ENCODE results near the gene SIL1.

SIL1 gene

GRCh38 chr5:138985683-138986082 lies 212.5 kb downstream of the SIL1 start:
- TF ChIP-seq TAF1 (IDR thresholded peaks at IDR 0.05; ENCODE audit: low read depth) (no peak), FOXM1 (IDR thresholded peaks at IDR 0.05; ENCODE audit: borderline replicate concordance, low read depth) (no peak), EGR1 (IDR thresholded peaks at IDR 0.05) (no peak), EP300 (IDR thresholded peaks at IDR 0.05; ENCODE audit: borderline replicate concordance) (no peak), NFIC (IDR thresholded peaks at IDR 0.05) (no peak)

DNA sequence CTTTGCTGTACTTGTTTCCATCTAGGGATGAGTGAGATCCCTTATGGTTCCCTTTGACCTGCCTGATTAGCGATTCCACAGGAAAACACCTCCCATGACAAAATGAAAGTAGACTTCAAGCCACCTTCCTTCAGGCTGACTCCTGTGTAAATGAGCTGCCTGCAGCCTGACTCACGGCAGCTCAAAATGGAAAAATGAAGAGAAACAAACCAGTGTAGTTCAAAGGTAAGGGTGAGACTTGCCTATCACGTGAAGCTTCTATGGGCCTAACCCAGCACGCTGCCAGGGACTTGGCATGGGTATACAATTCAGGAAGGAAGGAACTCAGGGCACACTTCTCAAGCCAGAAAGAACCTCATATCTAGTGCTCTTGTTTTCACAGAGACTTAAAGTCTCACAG lies 212.9 kb downstream of the SIL1 start:
- TF ChIP-seq RAD21 (IDR thresholded peaks at IDR 0.05; ENCODE audit: low read depth) (no peak), CREB1 (IDR thresholded peaks at IDR 0.05; ENCODE audit: low read depth) (no peak), YY1 (IDR thresholded peaks at IDR 0.05; ENCODE audit: low read depth) (no peak), TEAD4 (IDR thresholded peaks at IDR 0.05) (no peak), NFIC (IDR thresholded peaks at IDR 0.05) (no peak), EP300 (IDR thresholded peaks at IDR 0.05; ENCODE audit: borderline replicate concordance) (no peak), ZBTB7A (IDR thresholded peaks at IDR 0.05; ENCODE audit: low read depth) (no peak), FOXM1 (IDR thresholded peaks at IDR 0.05; ENCODE audit: borderline replicate concordance, low read depth) (no peak), TAF1 (IDR thresholded peaks at IDR 0.05; ENCODE audit: low read depth) (no peak), CEBPB (IDR thresholded peaks at IDR 0.05) (no peak), MAX (IDR thresholded peaks at IDR 0.05) (no peak), TCF12 (IDR thresholded peaks at IDR 0.05; ENCODE audit: low read depth) (no peak), EGR1 (IDR thresholded peaks at IDR 0.05) (no peak)
- TF ChIP-seq, protein P1, sequence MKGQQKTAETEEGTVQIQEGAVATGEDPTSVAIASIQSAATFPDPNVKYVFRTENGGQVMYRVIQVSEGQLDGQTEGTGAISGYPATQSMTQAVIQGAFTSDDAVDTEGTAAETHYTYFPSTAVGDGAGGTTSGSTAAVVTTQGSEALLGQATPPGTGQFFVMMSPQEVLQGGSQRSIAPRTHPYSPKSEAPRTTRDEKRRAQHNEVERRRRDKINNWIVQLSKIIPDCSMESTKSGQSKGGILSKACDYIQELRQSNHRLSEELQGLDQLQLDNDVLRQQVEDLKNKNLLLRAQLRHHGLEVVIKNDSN (IDR thresholded peaks at IDR 0.05), result no peak
- TF ChIP-seq, protein P2, sequence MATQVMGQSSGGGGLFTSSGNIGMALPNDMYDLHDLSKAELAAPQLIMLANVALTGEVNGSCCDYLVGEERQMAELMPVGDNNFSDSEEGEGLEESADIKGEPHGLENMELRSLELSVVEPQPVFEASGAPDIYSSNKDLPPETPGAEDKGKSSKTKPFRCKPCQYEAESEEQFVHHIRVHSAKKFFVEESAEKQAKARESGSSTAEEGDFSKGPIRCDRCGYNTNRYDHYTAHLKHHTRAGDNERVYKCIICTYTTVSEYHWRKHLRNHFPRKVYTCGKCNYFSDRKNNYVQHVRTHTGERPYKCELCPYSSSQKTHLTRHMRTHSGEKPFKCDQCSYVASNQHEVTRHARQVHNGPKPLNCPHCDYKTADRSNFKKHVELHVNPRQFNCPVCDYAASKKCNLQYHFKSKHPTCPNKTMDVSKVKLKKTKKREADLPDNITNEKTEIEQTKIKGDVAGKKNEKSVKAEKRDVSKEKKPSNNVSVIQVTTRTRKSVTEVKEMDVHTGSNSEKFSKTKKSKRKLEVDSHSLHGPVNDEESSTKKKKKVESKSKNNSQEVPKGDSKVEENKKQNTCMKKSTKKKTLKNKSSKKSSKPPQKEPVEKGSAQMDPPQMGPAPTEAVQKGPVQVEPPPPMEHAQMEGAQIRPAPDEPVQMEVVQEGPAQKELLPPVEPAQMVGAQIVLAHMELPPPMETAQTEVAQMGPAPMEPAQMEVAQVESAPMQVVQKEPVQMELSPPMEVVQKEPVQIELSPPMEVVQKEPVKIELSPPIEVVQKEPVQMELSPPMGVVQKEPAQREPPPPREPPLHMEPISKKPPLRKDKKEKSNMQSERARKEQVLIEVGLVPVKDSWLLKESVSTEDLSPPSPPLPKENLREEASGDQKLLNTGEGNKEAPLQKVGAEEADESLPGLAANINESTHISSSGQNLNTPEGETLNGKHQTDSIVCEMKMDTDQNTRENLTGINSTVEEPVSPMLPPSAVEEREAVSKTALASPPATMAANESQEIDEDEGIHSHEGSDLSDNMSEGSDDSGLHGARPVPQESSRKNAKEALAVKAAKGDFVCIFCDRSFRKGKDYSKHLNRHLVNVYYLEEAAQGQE (IDR thresholded peaks at IDR 0.05; ENCODE audit: low read depth), result no peak

DNA sequence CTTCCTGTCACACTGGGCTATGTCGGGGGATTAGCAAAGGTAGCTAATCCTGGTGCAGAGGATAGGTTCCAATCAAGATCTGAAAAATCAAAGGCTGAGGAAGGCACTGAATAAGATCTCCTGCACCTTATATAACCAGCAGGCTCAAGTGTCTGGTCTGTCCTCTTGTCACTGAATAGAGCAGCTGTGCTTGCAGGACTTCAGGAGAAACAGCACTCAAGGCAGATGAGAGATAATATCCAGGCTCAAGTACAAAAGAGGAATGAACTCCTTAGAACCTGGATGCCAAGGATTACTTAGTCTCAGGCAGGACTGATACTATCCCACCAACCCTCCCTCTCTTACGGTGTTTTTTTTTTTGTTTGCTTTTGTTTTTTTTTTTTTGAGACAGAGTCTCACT lies 214.2 kb downstream of the SIL1 start:
- TF ChIP-seq EGR1 (IDR thresholded peaks at IDR 0.05) (no peak), NFIC (IDR thresholded peaks at IDR 0.05) (no peak), CREB1 (IDR thresholded peaks at IDR 0.05; ENCODE audit: low read depth) (no peak), YY1 (IDR thresholded peaks at IDR 0.05; ENCODE audit: low read depth) (no peak), EP300 (IDR thresholded peaks at IDR 0.05; ENCODE audit: borderline replicate concordance) (no peak), CEBPB (IDR thresholded peaks at IDR 0.05) (no peak), TEAD4 (IDR thresholded peaks at IDR 0.05) (no peak), MAX (IDR thresholded peaks at IDR 0.05) (no peak), TCF12 (IDR thresholded peaks at IDR 0.05; ENCODE audit: low read depth) (no peak), RAD21 (IDR thresholded peaks at IDR 0.05; ENCODE audit: low read depth) (no peak), FOXM1 (IDR thresholded peaks at IDR 0.05; ENCODE audit: borderline replicate concordance, low read depth) (no peak), ZBTB7A (IDR thresholded peaks at IDR 0.05; ENCODE audit: low read depth) (no peak), TAF1 (IDR thresholded peaks at IDR 0.05; ENCODE audit: low read depth) (no peak)
- TF ChIP-seq, protein P1 (IDR thresholded peaks at IDR 0.05), result no peak
- TF ChIP-seq, protein P2 (IDR thresholded peaks at IDR 0.05; ENCODE audit: low read depth), result no peak

- no peak for TF ChIP-seq MAX (IDR thresholded peaks at IDR 0.05)
- TF ChIP-seq RAD21 (IDR thresholded peaks at IDR 0.05; ENCODE audit: low read depth), result no peak
Observed at GRCh38 chr5:138981586-138981985, 216.6 kb downstream of the SIL1 start.

DNA sequence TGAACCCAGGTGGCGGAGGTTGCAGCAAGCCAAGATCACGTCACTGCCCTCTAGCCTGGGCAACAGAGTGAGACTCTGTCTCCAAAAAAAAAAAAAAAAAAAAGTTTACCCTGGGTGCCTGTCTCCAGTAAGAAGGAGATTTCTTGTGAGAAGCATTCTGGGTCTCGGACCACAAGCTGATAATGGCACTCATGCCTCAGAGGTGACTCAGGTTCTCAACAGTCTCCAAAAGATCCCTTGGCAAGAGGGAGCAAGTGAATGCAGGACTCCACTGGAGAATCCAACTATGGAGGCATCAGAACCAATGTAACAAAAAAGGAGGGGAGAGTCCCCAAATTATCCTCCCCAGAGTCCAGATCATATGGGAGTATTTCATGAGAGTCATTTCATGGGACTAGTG lies 217.0 kb downstream of the SIL1 start:
- no peak for TF ChIP-seq CREB1 (IDR thresholded peaks at IDR 0.05; ENCODE audit: low read depth)
- TF ChIP-seq YY1 (IDR thresholded peaks at IDR 0.05; ENCODE audit: low read depth), result no peak
- no peak for TF ChIP-seq TEAD4 (IDR thresholded peaks at IDR 0.05)
- no peak for TF ChIP-seq FOXM1 (IDR thresholded peaks at IDR 0.05; ENCODE audit: borderline replicate concordance, low read depth)
- no peak for TF ChIP-seq ZBTB7A (IDR thresholded peaks at IDR 0.05; ENCODE audit: low read depth)
- TF ChIP-seq TAF1 (IDR thresholded peaks at IDR 0.05; ENCODE audit: low read depth), result no peak

- TF ChIP-seq CEBPB (IDR thresholded peaks at IDR 0.05) (no peak), RAD21 (IDR thresholded peaks at IDR 0.05; ENCODE audit: low read depth) (no peak), TEAD4 (IDR thresholded peaks at IDR 0.05) (no peak), FOXM1 (IDR thresholded peaks at IDR 0.05; ENCODE audit: borderline replicate concordance, low read depth) (no peak), EGR1 (IDR thresholded peaks at IDR 0.05) (no peak), YY1 (IDR thresholded peaks at IDR 0.05; ENCODE audit: low read depth) (no peak), MAX (IDR thresholded peaks at IDR 0.05) (no peak), TAF1 (IDR thresholded peaks at IDR 0.05; ENCODE audit: low read depth) (no peak), ZBTB7A (IDR thresholded peaks at IDR 0.05; ENCODE audit: low read depth) (no peak), TCF12 (IDR thresholded peaks at IDR 0.05; ENCODE audit: low read depth) (no peak), EP300 (IDR thresholded peaks at IDR 0.05; ENCODE audit: borderline replicate concordance) (no peak), NFIC (IDR thresholded peaks at IDR 0.05) (no peak), CREB1 (IDR thresholded peaks at IDR 0.05; ENCODE audit: low read depth) (no peak)
- TF ChIP-seq, protein P2 (IDR thresholded peaks at IDR 0.05; ENCODE audit: low read depth), result no peak
- TF ChIP-seq, protein P1 (IDR thresholded peaks at IDR 0.05), result no peak
Observed at GRCh38 chr5:138980441-138980840, 217.7 kb downstream of the SIL1 start.
